ENCODE measurements around the gene ASRGL1.

Gene ASRGL1

DNA sequence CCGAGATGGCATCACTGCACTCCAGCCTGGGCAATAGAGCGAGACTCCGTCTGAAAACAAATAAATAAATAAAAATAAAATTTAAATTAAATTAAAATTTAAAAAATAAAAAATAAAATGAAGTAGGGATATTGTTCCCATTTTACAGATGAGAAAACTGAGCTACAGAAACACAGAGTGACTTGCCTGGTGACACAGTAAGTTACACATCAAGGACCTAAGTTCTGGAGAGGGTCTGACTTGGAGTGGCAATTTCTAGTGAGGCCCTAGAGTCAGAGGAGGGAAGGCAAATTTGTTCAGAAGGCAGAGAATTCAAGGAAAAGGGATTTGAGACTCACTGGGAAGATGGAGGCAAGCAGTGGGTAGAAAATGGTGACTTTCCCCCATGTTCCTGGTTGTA, 83.6 kb downstream of the ASRGL1 start:
- Histone ChIP-seq H3K56ac (ENCODE audit: low read length) (no peak overlapping the region), H3K79me2 (ENCODE audit: control insufficient read depth, insufficient read depth, low read length) (no peaks in the 10 kb centered on the region), H4K5ac (ENCODE audit: low read length) (no peak overlapping the region), H3K27ac (ENCODE audit: low read depth, low read length) (no peak overlapping the region), H3K4me3 (ENCODE audit: low read length) (no peak overlapping the region), H3K4ac (ENCODE audit: low read depth, low read length) (no peak overlapping the region), H3K18ac (ENCODE audit: low read length) (no peak overlapping the region), H3K9ac (ENCODE audit: low read length) (no peak overlapping the region), H3K27me3 (ENCODE audit: insufficient read depth, low read length, poor library complexity) (no peaks in the 10 kb centered on the region), H3K79me1 (ENCODE audit: low read length) (no peaks in the 10 kb centered on the region), H3K36me3 (ENCODE audit: control insufficient read depth, insufficient read depth, low read length) (no peaks in the 10 kb centered on the region), H2BK15ac (replicated peaks; ENCODE audit: low read depth) (no peak overlapping the region), H3K4me2 (ENCODE audit: low read length) (no peak overlapping the region), H3K23ac (ENCODE audit: low read length) (no peak overlapping the region), H2BK120ac (ENCODE audit: low read depth, low read length) (no peak overlapping the region), H4K8ac (ENCODE audit: low read depth, low read length) (no peak overlapping the region), H2BK5ac (ENCODE audit: low read length) (no peak overlapping the region), H3K4me1 (ENCODE audit: control insufficient read depth, low read depth, low read length) (no peaks in the 10 kb centered on the region), H2AK5ac (ENCODE audit: low read length) (no peak overlapping the region)
- no peak for DNase-seq
- no CpG with 5 or more reads among the region's 3 CpGs for WGBS (ENCODE audit: extremely low coverage, insufficient coverage, low lambda C conversion rate)

DNA sequence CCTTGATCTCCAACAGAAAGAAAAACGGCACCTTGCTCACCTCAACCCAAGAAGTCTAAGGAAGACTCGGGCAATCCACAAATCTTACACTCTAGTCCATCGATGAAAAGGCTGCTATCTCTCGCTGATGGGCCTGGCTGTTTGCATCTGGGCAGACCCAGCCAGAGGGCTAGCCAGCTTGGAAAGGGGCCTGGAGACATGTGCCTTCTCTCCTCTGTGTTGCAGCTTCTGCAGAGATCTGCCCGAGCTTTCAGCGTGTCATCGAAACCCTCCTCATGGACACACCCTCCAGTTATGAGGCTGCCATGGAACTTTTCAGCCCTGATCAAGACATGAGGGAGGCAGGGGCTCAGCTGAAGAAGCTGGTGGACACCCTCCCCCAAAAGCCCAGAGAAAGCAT, 84.7 kb downstream of the ASRGL1 start:
- H2BK15ac ChIP-seq (replicated peaks; ENCODE audit: low read depth) = no peak overlapping the region
- no peak overlapping the region for H4K8ac ChIP-seq (ENCODE audit: low read depth, low read length)
- no peak overlapping the region for H3K4me2 ChIP-seq (ENCODE audit: low read length)
- no CpG with 5 or more reads among the region's 7 CpGs for WGBS (ENCODE audit: extremely low coverage, insufficient coverage, low lambda C conversion rate)
- no peaks in the 10 kb centered on the region for H3K79me2 ChIP-seq (ENCODE audit: control insufficient read depth, insufficient read depth, low read length)
- no peaks in the 10 kb centered on the region for H3K36me3 ChIP-seq (ENCODE audit: control insufficient read depth, insufficient read depth, low read length)
- H3K27me3 ChIP-seq (ENCODE audit: insufficient read depth, low read length, poor library complexity) = no peaks in the 10 kb centered on the region
- H2BK120ac ChIP-seq (ENCODE audit: low read depth, low read length) = no peak overlapping the region
- peaks cover 4% of the 10 kb centered on the region for H3K4me1 ChIP-seq (ENCODE audit: control insufficient read depth, low read depth, low read length)
- no peak overlapping the region for H2AK5ac ChIP-seq (ENCODE audit: low read length)
- DNase-seq = no peak
- H3K4me3 ChIP-seq (ENCODE audit: low read length) = no peak overlapping the region
- no peak overlapping the region for H3K18ac ChIP-seq (ENCODE audit: low read length)
- H3K9ac ChIP-seq (ENCODE audit: low read length) = no peak overlapping the region
- H3K56ac ChIP-seq (ENCODE audit: low read length) = peak overlapping the region; percentile 17
- no peak overlapping the region for H3K23ac ChIP-seq (ENCODE audit: low read length)
- no peak overlapping the region for H3K27ac ChIP-seq (ENCODE audit: low read depth, low read length)
- no peak overlapping the region for H2BK5ac ChIP-seq (ENCODE audit: low read length)
- no peaks in the 10 kb centered on the region for H3K79me1 ChIP-seq (ENCODE audit: low read length)
- H4K5ac ChIP-seq (ENCODE audit: low read length) = no peak overlapping the region
- no peak overlapping the region for H3K4ac ChIP-seq (ENCODE audit: low read depth, low read length)

- no peaks in the 10 kb centered on the region for H3K79me2 ChIP-seq (ENCODE audit: control insufficient read depth, insufficient read depth, low read length)
- H3K27ac ChIP-seq (ENCODE audit: low read depth, low read length) = no peak overlapping the region
- H2BK120ac ChIP-seq (ENCODE audit: low read depth, low read length) = no peak overlapping the region
- no peak overlapping the region for H3K4me2 ChIP-seq (ENCODE audit: low read length)
- no peak overlapping the region for H4K5ac ChIP-seq (ENCODE audit: low read length)
- DNase-seq = no peak
- no peak overlapping the region for H2AK5ac ChIP-seq (ENCODE audit: low read length)
- H3K56ac ChIP-seq (ENCODE audit: low read length) = no peak overlapping the region
- H3K79me1 ChIP-seq (ENCODE audit: low read length) = no peaks in the 10 kb centered on the region
- H3K4me3 ChIP-seq (ENCODE audit: low read length) = no peak overlapping the region
- no peaks in the 10 kb centered on the region for H3K27me3 ChIP-seq (ENCODE audit: insufficient read depth, low read length, poor library complexity)
- no CpG with 5 or more reads among the region's 4 CpGs for WGBS (ENCODE audit: extremely low coverage, insufficient coverage, low lambda C conversion rate)
- no peak overlapping the region for H2BK5ac ChIP-seq (ENCODE audit: low read length)
- no peak overlapping the region for H3K18ac ChIP-seq (ENCODE audit: low read length)
- H4K8ac ChIP-seq (ENCODE audit: low read depth, low read length) = no peak overlapping the region
- H3K36me3 ChIP-seq (ENCODE audit: control insufficient read depth, insufficient read depth, low read length) = no peaks in the 10 kb centered on the region
- H3K23ac ChIP-seq (ENCODE audit: low read length) = no peak overlapping the region
- H3K4ac ChIP-seq (ENCODE audit: low read depth, low read length) = no peak overlapping the region
- H2BK15ac ChIP-seq (replicated peaks; ENCODE audit: low read depth) = no peak overlapping the region
- no peak overlapping the region for H3K9ac ChIP-seq (ENCODE audit: low read length)
- H3K4me1 ChIP-seq (ENCODE audit: control insufficient read depth, low read depth, low read length) = peaks cover 7% of the 10 kb centered on the region
Observed at GRCh38 chr11:62423012-62423411, 85.8 kb downstream of the ASRGL1 start.

DNA sequence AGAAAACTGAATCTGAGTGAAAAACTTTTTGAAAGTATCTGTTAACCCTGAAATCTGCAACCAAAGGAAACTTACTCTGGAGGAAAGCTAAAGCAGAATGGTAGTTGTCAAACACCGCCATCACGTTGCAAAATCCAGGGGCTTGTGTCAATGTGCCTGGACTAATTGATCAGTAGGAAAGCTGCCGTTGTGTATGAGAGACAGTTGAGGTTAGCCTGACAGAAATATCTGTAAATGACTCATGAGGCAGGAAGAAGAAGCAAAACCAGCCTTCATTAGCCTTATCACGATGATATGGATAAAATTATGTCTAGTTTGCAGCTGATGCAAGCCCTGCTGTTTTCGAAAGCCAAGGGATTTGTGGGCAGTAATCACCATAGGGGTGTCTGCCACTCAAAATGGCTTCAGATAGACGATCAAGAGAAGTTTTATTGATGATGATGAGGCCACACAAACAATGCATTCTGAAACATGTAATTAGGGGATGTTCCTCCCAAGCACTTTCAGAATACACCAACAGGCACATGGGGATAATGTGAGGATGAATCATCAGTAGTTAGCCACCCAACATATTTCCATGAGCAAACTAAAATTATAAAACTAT, 90.5 kb downstream of the ASRGL1 start:
- WGBS (ENCODE audit: extremely low coverage, insufficient coverage, low lambda C conversion rate) = no CpG with 5 or more reads among the region's 6 CpGs
- H3K79me1 ChIP-seq (ENCODE audit: low read length) = no peaks in the 10 kb centered on the region
- no peak for DNase-seq
- peak overlapping the region; percentile 28 for H3K56ac ChIP-seq (ENCODE audit: low read length)
- H2BK5ac ChIP-seq (ENCODE audit: low read length) = peak overlapping the region; percentile 86
- H3K9ac ChIP-seq (ENCODE audit: low read length) = no peak overlapping the region
- H2AK5ac ChIP-seq (ENCODE audit: low read length) = peak overlapping the region; percentile 54
- peak overlapping the region; percentile 48 for H3K4ac ChIP-seq (ENCODE audit: low read depth, low read length)
- H2BK120ac ChIP-seq (ENCODE audit: low read depth, low read length) = peak overlapping the region; percentile 79
- no peak overlapping the region for H3K23ac ChIP-seq (ENCODE audit: low read length)
- H3K4me1 ChIP-seq (ENCODE audit: control insufficient read depth, low read depth, low read length) = peaks cover 9% of the 10 kb centered on the region
- no peaks in the 10 kb centered on the region for H3K27me3 ChIP-seq (ENCODE audit: insufficient read depth, low read length, poor library complexity)
- no peak overlapping the region for H4K8ac ChIP-seq (ENCODE audit: low read depth, low read length)
- H3K36me3 ChIP-seq (ENCODE audit: control insufficient read depth, insufficient read depth, low read length) = no peaks in the 10 kb centered on the region
- peak overlapping the region; percentile 29 for H3K27ac ChIP-seq (ENCODE audit: low read depth, low read length)
- H3K79me2 ChIP-seq (ENCODE audit: control insufficient read depth, insufficient read depth, low read length) = no peaks in the 10 kb centered on the region
- peak overlapping the region; percentile 33 for H3K18ac ChIP-seq (ENCODE audit: low read length)
- H3K4me3 ChIP-seq (ENCODE audit: low read length) = no peak overlapping the region
- no peak overlapping the region for H4K5ac ChIP-seq (ENCODE audit: low read length)
- H2BK15ac ChIP-seq (replicated peaks; ENCODE audit: low read depth) = peak overlapping the region; percentile 0
- H3K4me2 ChIP-seq (ENCODE audit: low read length) = no peak overlapping the region

GRCh38 chr11:62428871-62429560, 91.8 kb downstream of the ASRGL1 start:
- H4K5ac ChIP-seq (ENCODE audit: low read length) = no peak overlapping the region

More at GRCh38 chr11:62428871-62429560, 91.8 kb downstream of the ASRGL1 start:
- peak overlapping the region; percentile 90 for H3K4ac ChIP-seq (ENCODE audit: low read depth, low read length)
- H4K8ac ChIP-seq (ENCODE audit: low read depth, low read length) = no peak overlapping the region
- no peaks in the 10 kb centered on the region for H3K79me1 ChIP-seq (ENCODE audit: low read length)
- H3K4me3 ChIP-seq (ENCODE audit: low read length) = no peak overlapping the region
- peak overlapping the region; percentile 12 for H3K56ac ChIP-seq (ENCODE audit: low read length)
- H3K4me2 ChIP-seq (ENCODE audit: low read length) = no peak overlapping the region
- no peak overlapping the region for H3K23ac ChIP-seq (ENCODE audit: low read length)
- H2BK5ac ChIP-seq (ENCODE audit: low read length) = no peak overlapping the region
- no peak overlapping the region for H3K9ac ChIP-seq (ENCODE audit: low read length)
- H3K79me2 ChIP-seq (ENCODE audit: control insufficient read depth, insufficient read depth, low read length) = no peaks in the 10 kb centered on the region
- peak overlapping the region; percentile 16 for H2BK120ac ChIP-seq (ENCODE audit: low read depth, low read length)
- H2AK5ac ChIP-seq (ENCODE audit: low read length) = no peak overlapping the region
- H3K27me3 ChIP-seq (ENCODE audit: insufficient read depth, low read length, poor library complexity) = no peaks in the 10 kb centered on the region
- peak overlapping the region; percentile 86 for H3K18ac ChIP-seq (ENCODE audit: low read length)
- H3K4me1 ChIP-seq (ENCODE audit: control insufficient read depth, low read depth, low read length) = peaks cover 9% of the 10 kb centered on the region
- no peak overlapping the region for H2BK15ac ChIP-seq (replicated peaks; ENCODE audit: low read depth)
- peak; percentile 57 for DNase-seq
- H3K36me3 ChIP-seq (ENCODE audit: control insufficient read depth, insufficient read depth, low read length) = no peaks in the 10 kb centered on the region
- no CpG with 5 or more reads among the region's 8 CpGs for WGBS (ENCODE audit: extremely low coverage, insufficient coverage, low lambda C conversion rate)
- H3K27ac ChIP-seq (ENCODE audit: low read depth, low read length) = no peak overlapping the region

Measured in mesendoderm (in vitro differentiated cells).